Parathyroid adenoma (tissue), 2 donors: ENCODE data around the gene PON3.

ENCODE experiments used
- H2AFZ ChIP-seq: fragments of 300-600 bp; sonication (generic); one replicate; pipeline ENCODE4 v1.7.0; 2017; ENCODE audit warnings: antibody characterized with exemption, mild to moderate bottlenecking
- H3K27ac ChIP-seq: fragments of 300-600 bp; sonication (generic); one replicate; pipeline ENCODE4 v1.7.0; 2017
- H3K27me3 ChIP-seq: fragments of 300-600 bp; sonication (generic); one replicate; pipeline ENCODE4 v1.7.0; 2017; ENCODE audit warnings: low read length; ENCODE audit not compliant: control insufficient read depth, insufficient read depth
- H3K36me3 ChIP-seq: fragments of 300-600 bp; sonication (generic); one replicate; pipeline ENCODE4 v1.7.0; 2017; ENCODE audit warnings: low read length; ENCODE audit not compliant: control insufficient read depth, insufficient read depth
- H3K4me1 ChIP-seq: fragments of 300-600 bp; sonication (generic); one replicate; pipeline ENCODE4 v1.7.0; 2017; ENCODE audit warnings: control low read depth
- H3K4me2 ChIP-seq: fragments of 300-600 bp; sonication (generic); one replicate; pipeline ENCODE4 v1.7.0; 2017; ENCODE audit warnings: low read length
- H3K4me3 ChIP-seq: fragments of 300-600 bp; sonication (generic); one replicate; pipeline ENCODE4 v1.7.0; 2017; ENCODE audit warnings: low read depth, low read length
- H3K79me2 ChIP-seq: fragments of 300-600 bp; sonication (generic); one replicate; pipeline ENCODE4 v1.7.0; 2017; ENCODE audit warnings: control low read depth
- H3K9ac ChIP-seq: fragments of 300-600 bp; sonication (generic); one replicate; pipeline ENCODE4 v1.7.0; 2017; ENCODE audit warnings: mild to moderate bottlenecking
- H3K9me3 ChIP-seq: fragments of 300-600 bp; sonication (generic); one replicate; pipeline ENCODE4 v1.7.0; 2017; ENCODE audit warnings: low read length; ENCODE audit not compliant: control insufficient read depth
- CTCF ChIP-seq: fragments of 300-600 bp; sonication (generic); IDR thresholded peaks from one replicate; pipeline ENCODE4 v1.7.0; 2017; ENCODE audit warnings: antibody characterized with exemption, mild to moderate bottlenecking
- donor health status: primary hyperparathyroidism.

Gene PON3

GRCh38 chr7:95433129-95433528 lies 37.0 kb upstream of the PON3 start:
- H3K9ac ChIP-seq: no peak overlapping the region
- no peaks in the 10 kb centered on the region for H3K9me3 ChIP-seq
- no peaks in the 10 kb centered on the region for H3K27me3 ChIP-seq
- H3K4me2 ChIP-seq: no peak overlapping the region
- H3K27ac ChIP-seq: no peak overlapping the region
- no peak overlapping the region for H3K4me3 ChIP-seq
- TF ChIP-seq CTCF: no peak
- peaks cover 8% of the 10 kb centered on the region for H3K4me1 ChIP-seq
- H3K36me3 ChIP-seq: no peaks in the 10 kb centered on the region
- no peaks in the 10 kb centered on the region for H3K79me2 ChIP-seq
- H2AFZ ChIP-seq: no peak overlapping the region

DNA sequence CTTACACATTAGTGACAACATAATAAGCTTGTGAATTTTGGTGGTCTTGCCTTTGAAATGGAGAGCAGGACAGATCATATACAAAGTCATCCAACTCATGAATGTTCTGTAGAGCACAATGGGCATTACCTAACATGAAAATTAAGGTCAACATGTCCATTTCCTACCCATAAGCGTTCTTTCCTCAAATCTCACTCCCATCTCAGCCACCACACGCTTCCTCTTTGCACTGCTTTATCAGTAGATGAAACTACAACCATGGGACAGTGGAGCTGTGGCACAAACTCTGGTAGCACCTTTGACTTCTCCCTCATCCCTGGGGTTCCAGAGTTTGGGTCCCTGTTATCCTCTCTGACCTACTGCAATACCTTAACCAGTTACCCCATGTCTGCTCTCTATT lies 36.4 kb upstream of the PON3 start:
- H2AFZ ChIP-seq: no peak overlapping the region
- H3K27me3 ChIP-seq: no peaks in the 10 kb centered on the region
- H3K4me1 ChIP-seq: peaks cover 8% of the 10 kb centered on the region
- no peak for TF ChIP-seq CTCF
- H3K79me2 ChIP-seq: no peaks in the 10 kb centered on the region
- no peak overlapping the region for H3K9ac ChIP-seq
- H3K9me3 ChIP-seq: no peaks in the 10 kb centered on the region
- H3K4me3 ChIP-seq: no peak overlapping the region
- no peaks in the 10 kb centered on the region for H3K36me3 ChIP-seq
- no peak overlapping the region for H3K27ac ChIP-seq
- no peak overlapping the region for H3K4me2 ChIP-seq

DNA sequence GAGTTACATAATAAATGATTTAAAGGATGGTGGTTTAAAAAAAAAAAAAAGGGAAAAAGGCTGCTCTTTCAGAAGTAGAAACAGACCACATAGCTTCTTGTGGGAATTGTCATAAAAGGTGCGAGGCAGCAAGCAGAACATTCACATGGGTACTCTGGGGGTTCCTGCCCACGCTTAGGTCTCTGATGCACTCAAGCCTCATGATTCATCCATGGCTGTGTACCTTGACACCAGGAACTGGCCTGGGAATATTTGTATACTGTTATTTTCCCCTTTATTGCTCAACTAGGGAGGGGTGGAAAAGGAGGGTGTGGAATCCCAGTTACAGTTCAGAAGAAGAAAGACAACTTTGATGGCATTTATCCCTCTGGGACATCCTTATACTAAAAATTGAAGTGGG lies 34.7 kb upstream of the PON3 start:
- Histone ChIP-seq H3K27me3 (no peaks in the 10 kb centered on the region), H2AFZ (no peak overlapping the region), H3K4me1 (peaks cover 8% of the 10 kb centered on the region), H3K9me3 (no peaks in the 10 kb centered on the region), H3K4me2 (no peak overlapping the region), H3K79me2 (no peaks in the 10 kb centered on the region), H3K4me3 (no peak overlapping the region), H3K36me3 (no peaks in the 10 kb centered on the region), H3K27ac (no peak overlapping the region), H3K9ac (no peak overlapping the region)
- TF ChIP-seq CTCF: no peak

DNA sequence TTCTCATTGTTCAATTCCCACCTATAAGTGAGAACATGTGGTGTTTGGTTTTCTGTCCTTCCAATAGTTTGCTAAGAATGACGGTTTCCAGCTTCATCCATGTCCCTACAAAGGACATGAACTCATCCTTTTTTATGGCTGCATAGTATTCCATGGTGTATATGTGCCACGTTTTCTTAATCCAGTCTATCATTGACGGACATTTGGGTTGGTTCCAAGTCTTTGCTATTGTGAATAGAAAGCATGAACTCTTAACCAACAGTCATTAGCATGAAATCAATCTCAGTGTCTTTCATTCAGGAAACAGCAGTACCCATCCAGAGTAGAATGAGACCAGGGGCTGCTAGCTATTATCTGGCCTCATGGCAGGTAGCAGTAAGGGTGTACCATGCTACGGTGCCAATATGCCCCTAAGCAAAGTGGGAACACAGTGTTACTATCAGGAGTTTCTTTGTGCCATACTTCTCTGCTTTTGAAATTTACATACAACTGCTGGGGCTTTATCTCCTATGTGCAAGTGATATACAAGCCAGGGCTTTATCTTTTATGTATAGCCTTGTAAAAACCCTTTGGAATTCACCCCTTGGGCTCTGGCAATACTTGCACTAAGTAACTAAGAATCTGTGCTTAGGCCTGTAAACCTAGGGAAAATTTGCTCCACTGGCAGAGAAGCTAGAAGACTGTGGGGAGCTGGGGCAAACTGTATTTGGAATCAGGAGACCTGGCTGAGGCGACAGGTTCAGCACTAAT lies 33.2 kb upstream of the PON3 start:
- Histone ChIP-seq H3K27me3 (no peaks in the 10 kb centered on the region), H3K9me3 (no peaks in the 10 kb centered on the region), H3K4me1 (peaks cover 4% of the 10 kb centered on the region), H3K79me2 (no peaks in the 10 kb centered on the region), H3K36me3 (no peaks in the 10 kb centered on the region), H3K4me2 (no peak overlapping the region), H3K9ac (no peak overlapping the region), H3K4me3 (no peak overlapping the region), H2AFZ (no peak overlapping the region), H3K27ac (no peak overlapping the region)
- TF ChIP-seq CTCF: no peak

DNA sequence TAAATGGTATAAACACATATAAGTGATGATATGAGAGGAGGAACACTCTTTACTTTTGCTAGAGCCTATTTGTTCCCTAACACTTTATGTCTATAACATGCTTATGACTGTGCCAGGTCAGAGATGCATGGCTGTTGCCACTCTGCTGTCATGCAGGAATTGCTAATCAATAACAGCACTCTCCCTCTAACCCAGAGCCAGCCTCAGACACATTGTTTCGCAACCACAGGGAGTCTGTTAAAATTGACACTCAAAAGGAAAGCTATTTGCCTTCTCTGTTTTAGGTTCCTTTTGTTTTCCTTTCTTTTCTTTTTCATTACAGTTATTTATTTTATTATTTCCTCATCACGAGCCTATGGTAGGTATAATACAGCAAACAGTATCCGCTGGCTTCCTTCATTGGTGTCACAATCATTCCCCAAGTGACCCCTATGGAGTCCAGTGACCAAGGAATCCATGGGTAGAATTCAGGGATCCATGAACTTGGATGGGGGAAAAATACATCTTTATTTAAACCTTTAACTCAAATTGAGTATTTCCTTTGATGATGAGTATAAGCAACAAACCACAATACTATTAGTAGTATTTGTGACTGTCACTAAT lies 31.8 kb upstream of the PON3 start:
- TF ChIP-seq CTCF: no peak
- Histone ChIP-seq H3K36me3 (no peaks in the 10 kb centered on the region), H3K27me3 (no peaks in the 10 kb centered on the region), H3K4me1 (no peaks in the 10 kb centered on the region), H3K9me3 (no peaks in the 10 kb centered on the region), H3K27ac (no peak overlapping the region), H2AFZ (no peak overlapping the region), H3K4me3 (no peak overlapping the region), H3K9ac (no peak overlapping the region), H3K79me2 (no peaks in the 10 kb centered on the region), H3K4me2 (no peak overlapping the region)
